Measurements from ENCODE around the gene C12orf56. TPM values are rescaled to one million over a fixed set of nuclear protein-coding genes. Genes with fewer than 3 reads are reported as not detected.
"Not testable (repeated sequence)": the region's sequence is repeated elsewhere in the genome, so short reads cannot be mapped to it uniquely, and the experiment has no call there.

The C12orf56 gene

DNA sequence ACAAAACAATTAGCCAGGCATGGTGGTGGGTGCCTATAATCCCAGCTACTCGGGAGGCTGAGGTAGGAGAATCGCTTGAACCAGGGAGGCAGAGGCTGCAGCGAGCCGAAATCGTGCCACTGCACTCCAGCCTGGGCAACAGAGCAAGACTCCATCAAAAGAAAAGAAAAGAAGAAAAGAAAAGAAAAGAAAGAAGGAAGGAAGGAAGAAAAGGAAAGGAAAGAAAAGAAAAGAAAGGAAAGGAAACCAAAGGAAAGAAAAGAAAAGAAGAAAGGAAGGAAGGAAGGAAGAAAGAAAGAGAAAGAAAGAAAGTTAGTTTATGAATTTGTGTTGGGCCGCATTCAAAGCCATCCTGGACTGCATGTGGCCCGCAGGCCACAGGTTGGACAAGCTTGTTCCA lies 172.9 kb downstream of the C12orf56 start:
- not testable (repeated sequence) for H3K18ac ChIP-seq (ENCODE audit: low read length); H2BK12ac ChIP-seq (ENCODE audit: low read length); H3K9ac ChIP-seq (ENCODE audit: low read depth, low read length, poor library complexity); H2AFZ ChIP-seq (ENCODE audit: low read length); H3K9me3 ChIP-seq (replicated peaks in 1 of 2; ENCODE audit: control insufficient read depth in 2 of 2, insufficient read depth in 1 of 2, low read depth in 1 of 2, low read length in 2 of 2); H3K4me3 ChIP-seq (ENCODE audit: low read length in 2 of 2); H3K27ac ChIP-seq (replicated peaks; ENCODE audit: low read length); H2BK120ac ChIP-seq (ENCODE audit: low read depth, low read length); H3K27me3 ChIP-seq (ENCODE audit: control insufficient read depth in 3 of 3, insufficient read depth in 3 of 3, low read depth in 1 of 3, low read length in 3 of 3); H2BK15ac ChIP-seq (ENCODE audit: low read length); H3K36me3 ChIP-seq (replicated peaks in 1 of 2; ENCODE audit: control insufficient read depth in 2 of 2, insufficient read depth in 2 of 2, low read length in 2 of 2); H4K91ac ChIP-seq (ENCODE audit: low read depth, low read length, poor library complexity); H2BK5ac ChIP-seq (ENCODE audit: low read length); H3K4me1 ChIP-seq (ENCODE audit: control insufficient read depth in 2 of 2, insufficient read depth in 1 of 2, low read depth in 1 of 2, low read length in 2 of 2); H2AK5ac ChIP-seq (ENCODE audit: low read depth, low read length); DNase-seq (ENCODE audit: low spot score); H4K8ac ChIP-seq (ENCODE audit: low read depth, low read length); H3K79me1 ChIP-seq (ENCODE audit: low read depth, low read length); H3K4me2 ChIP-seq (ENCODE audit: insufficient read depth, low read length, poor library complexity, severe bottlenecking); H3K23ac ChIP-seq (ENCODE audit: low read depth, low read length, poor library complexity); H3K14ac ChIP-seq (ENCODE audit: low read length); H3K4ac ChIP-seq (ENCODE audit: low read length)
- no CpG with 5 or more reads among the region's 7 CpGs for WGBS, 2 donors (ENCODE audit: extremely low coverage in 2 of 2, insufficient read length in 2 of 2, insufficient replicate concordance in 1 of 2)

DNA sequence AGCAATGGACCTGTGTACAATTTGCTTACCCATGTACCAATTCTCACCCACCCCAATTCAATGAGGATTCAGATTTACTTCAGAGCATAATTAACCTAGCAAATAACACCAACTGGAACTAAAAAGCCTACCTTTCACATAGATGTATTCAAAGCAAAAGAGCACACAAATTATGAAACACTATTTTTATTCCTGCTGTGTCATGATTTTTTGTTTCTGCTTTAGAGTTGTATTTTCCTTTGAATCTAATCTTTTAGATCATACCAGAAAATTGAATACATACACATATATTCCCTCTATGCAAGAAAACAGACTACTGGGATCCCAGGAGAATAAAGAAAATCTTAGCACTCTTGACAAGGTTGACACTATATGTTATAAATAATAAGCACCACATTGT lies 174.3 kb downstream of the C12orf56 start:
- no peak overlapping the region for H2BK15ac ChIP-seq (ENCODE audit: low read length)
- no peak overlapping the region for H3K9ac ChIP-seq (ENCODE audit: low read depth, low read length, poor library complexity)
- H2BK120ac ChIP-seq (ENCODE audit: low read depth, low read length): no peak overlapping the region
- no peak overlapping the region for H3K4me2 ChIP-seq (ENCODE audit: insufficient read depth, low read length, poor library complexity, severe bottlenecking)
- H3K4ac ChIP-seq (ENCODE audit: low read length): no peak overlapping the region
- no peak overlapping the region for H4K8ac ChIP-seq (ENCODE audit: low read depth, low read length)
- H3K4me1 ChIP-seq (ENCODE audit: control insufficient read depth in 2 of 2, insufficient read depth in 1 of 2, low read depth in 1 of 2, low read length in 2 of 2): peaks cover 0 to 2% of the 10 kb centered on the region in 2 donors
- H3K36me3 ChIP-seq (replicated peaks in 1 of 2; ENCODE audit: control insufficient read depth in 2 of 2, insufficient read depth in 2 of 2, low read length in 2 of 2): peaks cover 2 to 14% of the 10 kb centered on the region in 2 donors
- H2AFZ ChIP-seq (ENCODE audit: low read length): no peak overlapping the region
- H3K79me1 ChIP-seq (ENCODE audit: low read depth, low read length): no peaks in the 10 kb centered on the region
- H3K27ac ChIP-seq (replicated peaks; ENCODE audit: low read length): no peak overlapping the region
- no peak for DNase-seq (ENCODE audit: low spot score)
- H3K27me3 ChIP-seq (ENCODE audit: control insufficient read depth in 3 of 3, insufficient read depth in 3 of 3, low read depth in 1 of 3, low read length in 3 of 3): no peaks in the 10 kb centered on the region
- H3K18ac ChIP-seq (ENCODE audit: low read length): no peak overlapping the region
- no peak overlapping the region for H2BK5ac ChIP-seq (ENCODE audit: low read length)
- no peak overlapping the region for H2AK5ac ChIP-seq (ENCODE audit: low read depth, low read length)
- H2BK12ac ChIP-seq (ENCODE audit: low read length): no peak overlapping the region
- peaks cover 0 to 6% of the 10 kb centered on the region in 2 donors for H3K9me3 ChIP-seq (replicated peaks in 1 of 2; ENCODE audit: control insufficient read depth in 2 of 2, insufficient read depth in 1 of 2, low read depth in 1 of 2, low read length in 2 of 2)
- H3K4me3 ChIP-seq (ENCODE audit: low read length in 2 of 2): no peak overlapping the region
- no peak overlapping the region for H3K23ac ChIP-seq (ENCODE audit: low read depth, low read length, poor library complexity)
- H3K14ac ChIP-seq (ENCODE audit: low read length): no peak overlapping the region
- H4K91ac ChIP-seq (ENCODE audit: low read depth, low read length, poor library complexity): no peak overlapping the region

Small RNAs within 50 kb of the gene (small RNA-seq; reads per million reads assigned to genes)
- not detected for gene RF01210 (ENCODE audit: insufficient read depth)
- gene RNU5A-7P (ENCODE audit: insufficient read depth): not detected
